Spleen (tissue), 11 donors: ENCODE data around the gene SORCS2. TPM values are rescaled to one million over a fixed set of nuclear protein-coding genes. Genes with fewer than 3 reads are reported as not detected.

Source experiments
- DNase-seq: peaks from one replicate; pipeline ENCODE4 v3.0.0-alpha.2; 2020
- H3K27ac ChIP-seq, 8 donors: fragments of 200-600 bp; sonication (generic) in 7 of 8; 1 replicate in 4 of 8; 2 replicates in 4 of 8; pipeline versions ENCODE4 v1.5.0 to v1.8.0; 2016 to 2021; ENCODE audit warnings: inconsistent platforms in 4 of 8, mild to moderate bottlenecking in 4 of 8, moderate library complexity in 1 of 8
- H3K27me3 ChIP-seq, 7 donors: fragments of 200-600 bp; sonication (generic) in 6 of 7; replicated peaks in 1 of 7; 1 replicate in 4 of 7; 2 replicates in 3 of 7; pipeline versions ENCODE4 v1.5.0 to v1.8.0; 2016 to 2021; ENCODE audit warnings: inconsistent platforms in 3 of 7, mild to moderate bottlenecking in 1 of 7
- H3K36me3 ChIP-seq, 6 donors: fragments of 200-600 bp; sonication (generic) in 5 of 6; 1 replicate in 4 of 6; 2 replicates in 2 of 6; pipeline versions ENCODE4 v1.5.0 to v1.8.0; 2016 to 2021; ENCODE audit warnings: inconsistent platforms in 2 of 6
- H3K4me1 ChIP-seq, 6 donors: fragments of 200-600 bp; sonication (generic) in 5 of 6; 1 replicate in 3 of 6; 2 replicates in 3 of 6; pipeline versions ENCODE4 v1.5.0 to v1.8.0; 2016 to 2021; ENCODE audit warnings: inconsistent platforms in 3 of 6
- H3K4me3 ChIP-seq, 8 donors: fragments of 200-600 bp; sonication (generic) in 7 of 8; 1 replicate in 4 of 8; 2 replicates in 4 of 8; pipeline versions ENCODE4 v1.5.0 to v1.8.0; 2016 to 2021; ENCODE audit warnings: inconsistent platforms in 4 of 8, mild to moderate bottlenecking in 4 of 8, moderate library complexity in 2 of 8
- H3K9me3 ChIP-seq, 8 donors: fragments of 200-600 bp; sonication (generic) in 7 of 8; 1 replicate in 4 of 8; 2 replicates in 4 of 8; pipeline versions ENCODE4 v1.5.0 to v1.8.0; 2016 to 2021; ENCODE audit warnings: inconsistent platforms in 4 of 8
- CTCF ChIP-seq, 11 experiments: fragments of 200-600 bp in 7 of 11; fragments of 450-650 bp in 4 of 11; sonication (generic) in 4 of 11; IDR thresholded peaks in 8 of 11; conservative IDR thresholded peaks in 3 of 11; 1 replicate in 7 of 11; 2 replicates in 4 of 11; pipeline versions ENCODE4 v1.4.0 to v1.8.0; 2016 to 2021; ENCODE audit warnings: antibody characterized with exemption in 11 of 11, inconsistent platforms in 4 of 11, mild to moderate bottlenecking in 1 of 11
- POLR2A ChIP-seq, 3 donors: fragments of 450-650 bp; IDR thresholded peaks; one replicate each; pipeline ENCODE4 v1.5.1; 2017; ENCODE audit warnings: antibody characterized with exemption in 3 of 3, mild to moderate bottlenecking in 1 of 3
- POLR2AphosphoS5 ChIP-seq, 3 donors: sonication (generic); formaldehyde crosslinking; IDR thresholded peaks; one replicate each; pipeline ENCODE4 v1.5.1; 2017; ENCODE audit warnings: antibody characterized with exemption in 3 of 3
- WGBS, 5 donors: extraction: QIAGEN DNeasy Blood & Tissue Kit in 3 of 5; methylation state at CpG; one replicate each; pipeline versions ENCODE4 v1.1.5 to v1.1.7; 2013 to 2018; 5-methylcytosine and 5-hydroxymethylcytosine counted together
- intact Hi-C: fragments of 100-400 bp; cut with DNase I; formaldehyde crosslinking; loops from one replicate; pipeline ENCODE4 v1.15.0; 2023; ENCODE audit warnings: low total_unique reads
- polyA plus RNA-seq, 3 donors: library from polyadenylated mRNA; stranded (reverse); fragments of 200-250 nt; gene quantifications; one replicate each; pipeline ENCODE4 v1.2.1, GENCODE V29; 2013
- total RNA-seq, 7 donors: library from RNA; depleted of rRNA in 3 of 7; stranded (reverse); fragments of >200 nt in 3 of 7; fragmentation: NEBNext Ultra II Directional in 4 of 7; extraction: Animal tissue kit (Norgen Biotek cat#: 25700) in 4 of 7; gene quantifications; one replicate each; pipeline versions ENCODE4 v1.1.0 to v1.2.1, GENCODE V29; 2016 to 2021
- donor health status: healthy with polysubstance abuse.
- donor health status: DM: no; HTN: no; CAD: no; lungs with moderate emphysema.
- donor health status: DM: no; HTN: no; CAD: no.
- donor health status: Bipolar disorder and iron deficiency.
- donor health status: healthy.
- donor health status: DM: no; HTN: no; CAD: no.
- donor health status: DM: yes; HTN: yes; CAD: no.

Gene SORCS2
- total and polyA plus RNA-seq, 10 donors = 0.33 to 1.6 (median 0.60) TPM

GRCh38 chr4:7474320-7474719 is 282.0 kb downstream of the SORCS2 start:
- Histone ChIP-seq H3K36me3 (no peaks in the 10 kb centered on the region), H3K9me3 (no peaks in the 10 kb centered on the region), H3K27me3 (peaks cover 0 to 28% (median 0%) of the 10 kb centered on the region in 7 donors), H3K4me1 (no peaks in the 10 kb centered on the region), H3K27ac (no peak overlapping the region), H3K4me3 (no peak overlapping the region)
- no peak for DNase-seq
- WGBS, 5 donors = 58 to 88% (median 80%) methylated on average over 5 to 7 of the region's 7 CpGs
- intact Hi-C loops = no loop called here
- TF ChIP-seq POLR2A (IDR thresholded peaks at IDR 0.05) (no peak), POLR2AphosphoS5 (IDR thresholded peaks at IDR 0.05) (no peak), CTCF (IDR thresholded peaks at IDR 0.05 in 8 of 11, conservative IDR thresholded peaks at IDR 0.05 in 3 of 11) (no peak)

DNA sequence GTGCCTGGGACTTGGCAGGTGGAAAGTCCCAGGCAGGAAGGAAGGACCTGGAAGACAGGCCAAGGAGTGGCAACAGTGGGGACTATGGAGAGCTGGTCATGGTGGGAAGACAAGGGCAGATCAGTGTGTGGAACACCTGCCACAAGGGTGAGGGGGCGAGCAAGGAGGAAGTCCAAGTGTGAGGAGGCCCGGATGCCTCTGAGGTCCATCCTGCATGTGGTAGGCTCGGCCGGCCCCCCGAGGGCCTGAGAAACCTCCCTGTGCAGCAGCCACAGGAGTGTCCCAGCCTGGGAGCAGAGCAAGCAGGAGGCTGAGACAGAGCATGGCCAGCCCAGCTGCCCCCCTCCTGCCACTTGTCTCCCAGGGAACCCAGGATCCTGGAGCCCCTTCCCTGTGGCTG is 282.9 kb downstream of the SORCS2 start:
- H3K4me1 ChIP-seq = no peaks in the 10 kb centered on the region
- H3K27ac ChIP-seq = no peak overlapping the region
- no peak overlapping the region for H3K4me3 ChIP-seq
- WGBS, 5 donors = 65 to 91% (median 74%) methylated on average over 5 of the region's 5 CpGs
- no peaks in the 10 kb centered on the region for H3K9me3 ChIP-seq
- H3K27me3 ChIP-seq = peaks cover 0 to 28% (median 0%) of the 10 kb centered on the region in 7 donors
- no peak for DNase-seq
- intact Hi-C loops = no loop called here
- no peaks in the 10 kb centered on the region for H3K36me3 ChIP-seq
- no peak for TF ChIP-seq POLR2AphosphoS5 (IDR thresholded peaks at IDR 0.05)
- TF ChIP-seq CTCF (IDR thresholded peaks at IDR 0.05 in 8 of 11, conservative IDR thresholded peaks at IDR 0.05 in 3 of 11) = no peak
- no peak for TF ChIP-seq POLR2A (IDR thresholded peaks at IDR 0.05)

DNA sequence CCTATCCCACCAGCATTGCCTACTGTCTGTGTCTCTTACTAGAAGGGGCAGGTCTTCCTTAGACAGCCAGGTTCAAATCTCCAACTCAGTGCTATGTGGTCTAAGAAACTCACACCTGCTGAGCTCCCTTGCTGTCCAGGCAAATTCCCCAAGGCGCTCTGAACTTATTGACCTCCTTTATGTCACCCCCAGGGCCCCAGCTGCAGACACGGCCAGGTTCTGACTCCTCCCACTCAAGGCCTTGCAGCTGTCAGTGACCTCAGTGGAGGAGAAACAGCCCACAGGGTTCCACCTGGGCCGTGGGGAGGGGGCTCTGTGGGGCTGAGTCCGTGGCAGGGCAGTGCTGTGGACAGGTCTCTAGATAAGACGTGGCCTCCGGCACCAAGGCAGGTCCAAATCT is 284.5 kb downstream of the SORCS2 start:
- no peak for DNase-seq
- no peak for TF ChIP-seq POLR2A (IDR thresholded peaks at IDR 0.05)
- H3K36me3 ChIP-seq = no peaks in the 10 kb centered on the region
- H3K4me1 ChIP-seq = no peaks in the 10 kb centered on the region
- peaks cover 0 to 8% (median 0%) of the 10 kb centered on the region in 8 donors for H3K9me3 ChIP-seq
- H3K27ac ChIP-seq = no peak overlapping the region
- 52 to 70% (median 65%) methylated on average over 3 to 6 of the region's 6 CpGs for WGBS, 5 donors
- intact Hi-C loops = no loop called here
- no peak overlapping the region for H3K4me3 ChIP-seq
- H3K27me3 ChIP-seq = peaks cover 0 to 22% (median 0%) of the 10 kb centered on the region in 7 donors

GRCh38 chr4:7477695-7478094 is 285.4 kb downstream of the SORCS2 start:
- Histone ChIP-seq H3K27ac (no peak overlapping the region), H3K9me3 (peaks cover 0 to 8% (median 0%) of the 10 kb centered on the region in 8 donors), H3K4me1 (no peaks in the 10 kb centered on the region), H3K36me3 (no peaks in the 10 kb centered on the region), H3K4me3 (no peak overlapping the region), H3K27me3 (peaks cover 0 to 13% (median 0%) of the 10 kb centered on the region in 7 donors)
- DNase-seq = no peak
- TF ChIP-seq POLR2A (IDR thresholded peaks at IDR 0.05) (no peak), CTCF (IDR thresholded peaks at IDR 0.05 in 8 of 11, conservative IDR thresholded peaks at IDR 0.05 in 3 of 11) (no peak), POLR2AphosphoS5 (IDR thresholded peaks at IDR 0.05) (no peak)
- intact Hi-C loops = no loop called here
- WGBS, 5 donors = 79 to 89% (median 88%) methylated on average over 3 to 7 of the region's 7 CpGs

DNA sequence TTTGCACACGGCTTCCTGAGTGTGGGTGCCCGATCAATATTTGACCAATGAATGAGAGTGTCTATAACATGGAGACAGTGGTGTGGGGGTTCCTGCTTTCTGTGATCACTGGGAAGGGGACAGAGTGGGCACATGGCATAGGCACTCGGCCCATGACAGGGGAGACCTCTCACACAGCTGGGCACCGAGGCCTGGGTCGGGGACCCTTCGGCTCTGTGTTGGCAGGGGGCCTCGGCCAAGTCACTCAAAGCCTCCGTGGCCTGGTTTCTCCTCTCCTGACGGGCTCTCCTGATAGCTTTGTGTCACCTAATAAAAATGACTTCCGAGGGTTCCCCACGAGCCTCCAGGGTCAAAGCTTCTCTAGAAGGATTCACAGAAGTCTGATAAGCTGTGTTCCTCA is 286.3 kb downstream of the SORCS2 start:
- TF ChIP-seq POLR2AphosphoS5 (IDR thresholded peaks at IDR 0.05) (no peak), CTCF (IDR thresholded peaks at IDR 0.05 in 8 of 11, conservative IDR thresholded peaks at IDR 0.05 in 3 of 11) (no peak), POLR2A (IDR thresholded peaks at IDR 0.05) (no peak)
- Histone ChIP-seq H3K9me3 (peaks cover 0 to 8% (median 0%) of the 10 kb centered on the region in 8 donors), H3K36me3 (no peaks in the 10 kb centered on the region), H3K4me3 (no peak overlapping the region), H3K27ac (no peak overlapping the region), H3K27me3 (peaks cover 0 to 3% (median 0%) of the 10 kb centered on the region in 7 donors), H3K4me1 (no peaks in the 10 kb centered on the region)
- intact Hi-C loops = no loop called here
- no peak for DNase-seq
- 58 to 81% (median 74%) methylated on average over 10 to 11 of the region's 11 CpGs for WGBS, 5 donors
